Naive B cell (primary cell): ENCODE measurements around the gene TUBGCP4. TPM values are rescaled to one million over a fixed set of nuclear protein-coding genes. Genes with fewer than 3 reads are reported as not detected.
A peak's percentile ranks its signal among the peaks of the same experiment; 100 is the strongest.

Experiments used
- ATAC-seq, 2 donors: fragments of 150-1000 bp; cut with Tn5 transposase; 2 replicates each; pipeline ENCODE4 v1.10.0; 2021; ENCODE audit warnings: low read depth in 2 of 2, mild to moderate bottlenecking in 2 of 2, moderate library complexity in 2 of 2
- DNase-seq: peaks from one replicate; pipeline ENCODE4 v3.0.0; 2022
- H3K27ac Mint-ChIP-seq, 6 donors: one replicate each; pipeline ENCODE4 v1.8.0; 2020 to 2022; ENCODE audit warnings: mild to moderate bottlenecking in 6 of 6, mixed read lengths in 6 of 6, moderate library complexity in 5 of 6, inconsistent platforms in 2 of 6
- H3K27me3 Mint-ChIP-seq, 3 donors: one replicate each; pipeline ENCODE4 v1.8.0; 2021 to 2022; ENCODE audit warnings: mixed read lengths in 3 of 3, mild to moderate bottlenecking in 1 of 3
- H3K36me3 Mint-ChIP-seq, 2 donors: one replicate each; pipeline ENCODE4 v1.8.0; 2020 to 2022; ENCODE audit warnings: mixed read lengths in 2 of 2, inconsistent platforms in 1 of 2, mild to moderate bottlenecking in 1 of 2
- H3K4me1 Mint-ChIP-seq, 3 donors: one replicate each; pipeline ENCODE4 v1.8.0; 2020 to 2022; ENCODE audit warnings: mixed read lengths in 3 of 3, inconsistent platforms in 1 of 3, mild to moderate bottlenecking in 1 of 3, moderate library complexity in 1 of 3
- H3K4me3 Mint-ChIP-seq, 8 donors: one replicate each; pipeline ENCODE4 v1.8.0; 2020 to 2022; ENCODE audit warnings: mild to moderate bottlenecking in 8 of 8, mixed read lengths in 8 of 8, moderate library complexity in 8 of 8, inconsistent platforms in 2 of 8
- H3K9me3 Mint-ChIP-seq, 7 donors: one replicate each; pipeline ENCODE4 v1.8.0; 2020 to 2022; ENCODE audit warnings: mixed read lengths in 7 of 7, mild to moderate bottlenecking in 5 of 7, inconsistent platforms in 2 of 7, moderate library complexity in 1 of 7
- polyA plus RNA-seq, 6 donors: library from polyadenylated mRNA; unstranded; fragments of 300-500 nt; fragmentation: Illumina TruSeq; gene quantifications; one replicate each; pipeline ENCODE4 v1.2.3, GENCODE V29; 2021; ENCODE audit warnings: low read depth in 6 of 6

TUBGCP4 gene
- polyA plus RNA-seq, 6 donors from 2014 or later: 3.1 to 16.5 (median 11.3) TPM

- Mint-ChIP-seq H3K27me3 (no peaks in the 10 kb centered on the region), H3K4me1 (peaks cover 0 to 3% (median 3%) of the 10 kb centered on the region in 3 donors), H3K4me3 (no peak overlapping the region), H3K36me3 (peaks cover 28 to 36% of the 10 kb centered on the region in 2 donors), H3K27ac (peak overlapping the region in 2 of 6 donors; percentile 70 to 75), H3K9me3 (no peaks in the 10 kb centered on the region)
- ATAC-seq (no peak), DNase-seq (no peak)
These were observed 43.3 kb downstream of the TUBGCP4 start for GRCh38 chr15:43414196-43414595.

- Mint-ChIP-seq H3K36me3 (peaks cover 28 to 35% of the 10 kb centered on the region in 2 donors), H3K9me3 (peaks cover 0 to 1% (median 0%) of the 10 kb centered on the region in 7 donors), H3K27ac (peak overlapping the region in 1 of 6 donors; percentile 75), H3K4me3 (no peak overlapping the region), H3K4me1 (peaks cover 0 to 8% (median 6%) of the 10 kb centered on the region in 3 donors), H3K27me3 (no peaks in the 10 kb centered on the region)
- no peak for ATAC-seq
- no peak for DNase-seq
These were observed 49.5 kb downstream of the TUBGCP4 start for GRCh38 chr15:43420435-43420834.

- Mint-ChIP-seq H3K9me3 (peaks cover 0 to 1% (median 0%) of the 10 kb centered on the region in 7 donors), H3K27ac (peak overlapping the region in 2 of 6 donors; percentile 12 to 75), H3K36me3 (peaks cover 28 to 35% of the 10 kb centered on the region in 2 donors), H3K4me3 (no peak overlapping the region), H3K4me1 (peaks cover 0 to 8% (median 6%) of the 10 kb centered on the region in 3 donors), H3K27me3 (no peaks in the 10 kb centered on the region)
- DNase-seq (no peak), ATAC-seq (no peak)
These were observed 50.0 kb downstream of the TUBGCP4 start for GRCh38 chr15:43420876-43421275.

- H3K36me3 Mint-ChIP-seq: peaks cover 42 to 50% of the 10 kb centered on the region in 2 donors
- no peak for DNase-seq
- no peak for ATAC-seq
- no peak overlapping the region for H3K4me3 Mint-ChIP-seq
- peaks cover 0 to 1% (median 0%) of the 10 kb centered on the region in 7 donors for H3K9me3 Mint-ChIP-seq
- H3K27me3 Mint-ChIP-seq: no peaks in the 10 kb centered on the region
- H3K27ac Mint-ChIP-seq: peak overlapping the region in 1 of 6 donors; percentile 39
- H3K4me1 Mint-ChIP-seq: peaks cover 0 to 8% (median 6%) of the 10 kb centered on the region in 3 donors
These were observed 52.9 kb downstream of the TUBGCP4 start for GRCh38 chr15:43423793-43424192.

GRCh38 chr15:43429687-43430086 is 58.8 kb downstream of the TUBGCP4 start:
- H3K4me3 Mint-ChIP-seq: no peak overlapping the region
- DNase-seq: no peak
- H3K9me3 Mint-ChIP-seq: no peaks in the 10 kb centered on the region
- ATAC-seq: no peak
- H3K4me1 Mint-ChIP-seq: peaks cover 0 to 3% (median 0%) of the 10 kb centered on the region in 3 donors
- peak overlapping the region in 3 of 6 donors; percentile 8 to 60 (median 46) for H3K27ac Mint-ChIP-seq
- H3K36me3 Mint-ChIP-seq: peaks cover 29 to 31% of the 10 kb centered on the region in 2 donors
- H3K27me3 Mint-ChIP-seq: no peaks in the 10 kb centered on the region

GRCh38 chr15:43433165-43433564 is 62.3 kb downstream of the TUBGCP4 start:
- H3K4me1 Mint-ChIP-seq: peaks cover 0 to 3% (median 0%) of the 10 kb centered on the region in 3 donors
- no peak for ATAC-seq
- H3K4me3 Mint-ChIP-seq: no peak overlapping the region
- no peaks in the 10 kb centered on the region for H3K9me3 Mint-ChIP-seq
- peaks cover 16 to 17% of the 10 kb centered on the region in 2 donors for H3K36me3 Mint-ChIP-seq
- no peak for DNase-seq
- no peaks in the 10 kb centered on the region for H3K27me3 Mint-ChIP-seq
- no peak overlapping the region for H3K27ac Mint-ChIP-seq

- Mint-ChIP-seq H3K4me1 (peaks cover 0 to 3% (median 0%) of the 10 kb centered on the region in 3 donors), H3K4me3 (no peak overlapping the region), H3K36me3 (peaks cover 16 to 17% of the 10 kb centered on the region in 2 donors), H3K9me3 (no peaks in the 10 kb centered on the region), H3K27me3 (no peaks in the 10 kb centered on the region), H3K27ac (peak overlapping the region in 1 of 6 donors; percentile 10)
- no peak for DNase-seq
- ATAC-seq: no peak
These were observed 62.9 kb downstream of the TUBGCP4 start for GRCh38 chr15:43433661-43434303.

GRCh38 chr15:43434446-43434845 is 63.5 kb downstream of the TUBGCP4 start:
- Mint-ChIP-seq H3K36me3 (peaks cover 16 to 17% of the 10 kb centered on the region in 2 donors), H3K27ac (no peak overlapping the region), H3K4me1 (peaks cover 0 to 3% (median 0%) of the 10 kb centered on the region in 3 donors), H3K9me3 (no peaks in the 10 kb centered on the region), H3K27me3 (no peaks in the 10 kb centered on the region), H3K4me3 (no peak overlapping the region)
- ATAC-seq: no peak
- DNase-seq: no peak

GRCh38 chr15:43436395-43436794 is 65.5 kb downstream of the TUBGCP4 start:
- Mint-ChIP-seq H3K36me3 (peaks cover 15 to 25% of the 10 kb centered on the region in 2 donors), H3K4me1 (no peaks in the 10 kb centered on the region), H3K4me3 (no peak overlapping the region), H3K27me3 (no peaks in the 10 kb centered on the region), H3K27ac (no peak overlapping the region), H3K9me3 (no peaks in the 10 kb centered on the region)
- DNase-seq (no peak), ATAC-seq (no peak)

- ATAC-seq: no peak
- peaks cover 0 to 15% of the 10 kb centered on the region in 2 donors for H3K36me3 Mint-ChIP-seq
- no peaks in the 10 kb centered on the region for H3K9me3 Mint-ChIP-seq
- no peaks in the 10 kb centered on the region for H3K27me3 Mint-ChIP-seq
- DNase-seq: no peak
- peak overlapping the region in 2 of 6 donors; percentile 34 to 74 for H3K27ac Mint-ChIP-seq
- no peak overlapping the region for H3K4me3 Mint-ChIP-seq
- no peaks in the 10 kb centered on the region for H3K4me1 Mint-ChIP-seq
These were observed 68.4 kb downstream of the TUBGCP4 start for GRCh38 chr15:43439268-43439667.

- ATAC-seq: peak; percentile 30 to 47
- Mint-ChIP-seq H3K27me3 (no peaks in the 10 kb centered on the region), H3K4me3 (no peak overlapping the region), H3K27ac (no peak overlapping the region), H3K9me3 (no peaks in the 10 kb centered on the region), H3K4me1 (peaks cover 0 to 4% (median 0%) of the 10 kb centered on the region in 3 donors), H3K36me3 (peaks cover 9 to 21% of the 10 kb centered on the region in 2 donors)
- DNase-seq: peak; percentile 1
These were observed 69.9 kb downstream of the TUBGCP4 start for GRCh38 chr15:43440721-43441281.

GRCh38 chr15:43441316-43441715 is 70.4 kb downstream of the TUBGCP4 start:
- Mint-ChIP-seq H3K9me3 (no peaks in the 10 kb centered on the region), H3K27me3 (no peaks in the 10 kb centered on the region), H3K4me3 (no peak overlapping the region), H3K36me3 (peaks cover 9 to 21% of the 10 kb centered on the region in 2 donors), H3K4me1 (peaks cover 0 to 4% (median 0%) of the 10 kb centered on the region in 3 donors), H3K27ac (no peak overlapping the region)
- no peak for DNase-seq
- ATAC-seq: no peak

- H3K36me3 Mint-ChIP-seq: peaks cover 7 to 9% of the 10 kb centered on the region in 2 donors
- ATAC-seq: no peak
- peak overlapping the region in 1 of 6 donors; percentile 43 for H3K27ac Mint-ChIP-seq
- H3K27me3 Mint-ChIP-seq: no peaks in the 10 kb centered on the region
- H3K4me3 Mint-ChIP-seq: no peak overlapping the region
- no peak for DNase-seq
- H3K4me1 Mint-ChIP-seq: peaks cover 0 to 4% (median 4%) of the 10 kb centered on the region in 3 donors
- H3K9me3 Mint-ChIP-seq: no peaks in the 10 kb centered on the region
These were observed 75.4 kb downstream of the TUBGCP4 start for GRCh38 chr15:43446344-43446743.

GRCh38 chr15:43449981-43450380 is 79.1 kb downstream of the TUBGCP4 start:
- H3K27ac Mint-ChIP-seq: peak overlapping the region in 1 of 6 donors; percentile 24
- H3K4me3 Mint-ChIP-seq: no peak overlapping the region
- ATAC-seq: no peak
- peaks cover 3 to 5% of the 10 kb centered on the region in 2 donors for H3K36me3 Mint-ChIP-seq
- peaks cover 0 to 4% (median 2%) of the 10 kb centered on the region in 3 donors for H3K4me1 Mint-ChIP-seq
- no peaks in the 10 kb centered on the region for H3K27me3 Mint-ChIP-seq
- no peak for DNase-seq
- H3K9me3 Mint-ChIP-seq: no peaks in the 10 kb centered on the region
